HG02943 (cell line): ENCODE data around the gene CCAR1.
"Not testable (repeated sequence)": the region's sequence is repeated elsewhere in the genome, so short reads cannot be mapped to it uniquely, and the experiment has no call there.

Experiments
- ATAC-seq: cut with Tn5 transposase; IDR thresholded peaks from one replicate; pipeline ENCODE4 v1.9.1; 2021; ENCODE audit warnings: mild to moderate bottlenecking, low read depth, moderate library complexity; ENCODE audit not compliant: unreplicated experiment

CCAR1 gene

GRCh38 chr10:68759223-68759863 lies 38.3 kb downstream of the CCAR1 start:
- no peak for ATAC-seq

- no peak for ATAC-seq
Observed at GRCh38 chr10:68759967-68760366, 38.9 kb downstream of the CCAR1 start.

- ATAC-seq = not testable (repeated sequence)
Observed at GRCh38 chr10:68767407-68767806, 46.4 kb downstream of the CCAR1 start.

GRCh38 chr10:68781613-68782574 lies 60.9 kb downstream of the CCAR1 start:
- ATAC-seq = no peak

GRCh38 chr10:68784476-68784875 lies 63.4 kb downstream of the CCAR1 start:
- no peak for ATAC-seq

- ATAC-seq = no peak
Observed at GRCh38 chr10:68787813-68788212, 66.8 kb downstream of the CCAR1 start.

- no peak for ATAC-seq
Observed at GRCh38 chr10:68790476-68790875, 69.4 kb downstream of the CCAR1 start.

GRCh38 chr10:68792115-68792514 lies 71.1 kb downstream of the CCAR1 start:
- no peak for ATAC-seq

GRCh38 chr10:68795886-68796532 lies 75.0 kb downstream of the CCAR1 start:
- no peak for ATAC-seq

- no peak for ATAC-seq
Observed at GRCh38 chr10:68796605-68797004, 75.6 kb downstream of the CCAR1 start.

- ATAC-seq = no peak
Observed at GRCh38 chr10:68800211-68800610, 79.2 kb downstream of the CCAR1 start.

- ATAC-seq = no peak
Observed at GRCh38 chr10:68804692-68805091, 83.7 kb downstream of the CCAR1 start.

GRCh38 chr10:68810830-68811229 lies 89.8 kb downstream of the CCAR1 start:
- not testable (repeated sequence) for ATAC-seq

GRCh38 chr10:68811314-68812009 lies 90.4 kb downstream of the CCAR1 start:
- ATAC-seq = no peak

GRCh38 chr10:68812420-68812819 lies 91.4 kb downstream of the CCAR1 start:
- no peak for ATAC-seq

GRCh38 chr10:68813559-68813958 lies 92.5 kb downstream of the CCAR1 start:
- ATAC-seq = no peak

GRCh38 chr10:68816796-68817412 lies 95.9 kb downstream of the CCAR1 start:
- ATAC-seq = no peak

- not testable (repeated sequence) for ATAC-seq
Observed at GRCh38 chr10:68820359-68820758, 99.3 kb downstream of the CCAR1 start.

- ATAC-seq = not testable (repeated sequence)
Observed at GRCh38 chr10:68822626-68823025, 101.6 kb downstream of the CCAR1 start.
